H1 (cell line): ENCODE measurements around the gene FFAR2. TPM values are rescaled to one million over a fixed set of nuclear protein-coding genes. Genes with fewer than 3 reads are reported as not detected.

Experiments
- CTCF ChIA-PET: fragments of 300-600 bp; sonication (Branson Sonifier 250); formaldehyde crosslinking; loops from one replicate; lab custom pipeline; 2021; ENCODE audit not compliant: partially characterized antibody; lab: Charles Lee
- POLR2A ChIA-PET: fragments of 300-600 bp; sonication (Branson Sonifier 250); formaldehyde crosslinking; loops from one replicate; lab custom pipeline; 2021; ENCODE audit warnings: inconsistent platforms; ENCODE audit not compliant: partially characterized antibody; lab: Charles Lee
- DNase-seq, 2 experiments: peaks; one replicate each; pipeline versions ENCODE4 v3.0.0 to v3.0.0-alpha.2; 2010 to 2022; ENCODE audit warnings: low spot score in 2 of 2, low read depth in 1 of 2, mixed read lengths in 1 of 2
- FAIRE-seq: peaks from 2 replicates; lab custom pipeline; 2011; peaks lifted over from hg19 to GRCh38; lab: Jason Lieb, UNC
- H2AFZ ChIP-seq: 2 replicates; pipeline ENCODE4 v1.8.1; 2012; ENCODE audit warnings: low read length, inconsistent platforms
- H2AK5ac ChIP-seq: 2 replicates; pipeline ENCODE4 v1.6.1; 2013; ENCODE audit warnings: low read depth, low read length
- H2BK120ac ChIP-seq: replicated peaks from 2 replicates; pipeline ENCODE3; 2013; ENCODE audit warnings: low read depth, low read length, inconsistent platforms
- H2BK12ac ChIP-seq: 2 replicates; pipeline ENCODE4 v1.6.1; 2013; ENCODE audit warnings: low read depth, low read length
- H2BK15ac ChIP-seq: 2 replicates; pipeline ENCODE4 v1.6.1; 2013; ENCODE audit warnings: low read length
- H2BK20ac ChIP-seq: 2 replicates; pipeline ENCODE4 v1.6.1; 2013; ENCODE audit warnings: low read length
- H2BK5ac ChIP-seq: 2 replicates; pipeline ENCODE4 v1.6.1; 2013; ENCODE audit warnings: low read depth, low read length
- H3K14ac ChIP-seq: 2 replicates; pipeline ENCODE4 v1.6.1; 2013; ENCODE audit warnings: inconsistent platforms; ENCODE audit not compliant: insufficient read length
- H3K18ac ChIP-seq: 2 replicates; pipeline ENCODE4 v1.6.1; 2013; ENCODE audit warnings: low read length; ENCODE audit errors: extremely low read depth
- H3K23ac ChIP-seq: 2 replicates; pipeline ENCODE4 v1.6.1; 2013; ENCODE audit warnings: inconsistent platforms; ENCODE audit not compliant: insufficient read length
- H3K23me2 ChIP-seq: 2 replicates; pipeline ENCODE4 v1.6.1; 2013; ENCODE audit warnings: low read depth, low read length
- H3K27ac ChIP-seq: 2 replicates; pipeline ENCODE4 v1.6.1; 2011; ENCODE audit warnings: low read depth, low read length, inconsistent platforms
- H3K27me3 ChIP-seq, 4 experiments: replicated peaks in 1 of 4; 1 replicate in 1 of 4; 2 replicates in 3 of 4; pipeline versions ENCODE4 v1.6.1 to v1.8.1; 2011 to 2013; ENCODE audit warnings: low read length in 3 of 4, mild to moderate bottlenecking in 3 of 4, inconsistent platforms in 2 of 4, mixed read lengths in 2 of 4, moderate library complexity in 1 of 4; ENCODE audit not compliant: control insufficient read depth in 3 of 4, insufficient read depth in 3 of 4; ENCODE audit errors: extremely low read depth in 1 of 4
- H3K36me3 ChIP-seq, 4 experiments: 2 replicates each; pipeline versions ENCODE4 v1.6.1 to v1.8.1; 2011 to 2013; ENCODE audit warnings: mild to moderate bottlenecking in 4 of 4, low read length in 3 of 4, moderate library complexity in 2 of 4, control low read depth in 1 of 4, inconsistent platforms in 1 of 4; ENCODE audit not compliant: insufficient read depth in 4 of 4, control insufficient read depth in 2 of 4
- H3K4ac ChIP-seq: replicated peaks from 2 replicates; pipeline ENCODE3; 2013; ENCODE audit warnings: low read length, low read depth, mixed read lengths, inconsistent platforms; ENCODE audit not compliant: insufficient read length
- H3K4me1 ChIP-seq, 4 experiments: replicated peaks in 1 of 4; 1 replicate in 1 of 4; 2 replicates in 3 of 4; pipeline versions ENCODE4 v1.6.1 to v1.8.1; 2011 to 2013; ENCODE audit warnings: low read length in 3 of 4, inconsistent platforms in 2 of 4, mixed read lengths in 1 of 4; ENCODE audit not compliant: insufficient read depth in 4 of 4, control insufficient read depth in 3 of 4
- H3K4me2 ChIP-seq, 2 experiments: 2 replicates each; pipeline versions ENCODE4 v1.6.1 to v1.8.1; 2011 to 2013; ENCODE audit warnings: low read depth in 2 of 2, low read length in 2 of 2, control low read depth in 1 of 2, inconsistent platforms in 1 of 2, mild to moderate bottlenecking in 1 of 2; ENCODE audit not compliant: insufficient read depth in 1 of 2
- H3K4me3 ChIP-seq, 4 experiments: fragments of 200-600, 300-600 bp in 1 of 4; sonication (generic), shearing (Covaris generic), sonication (Bioruptor Twin) in 1 of 4; 2 replicates each; pipeline versions ENCODE4 v1.5.1 to v1.8.1; 2011 to 2016; ENCODE audit warnings: low read length in 4 of 4, low read depth in 3 of 4, control low read depth in 2 of 4, inconsistent platforms in 2 of 4, mild to moderate bottlenecking in 2 of 4, mixed read lengths in 1 of 4, moderate library complexity in 1 of 4; ENCODE audit not compliant: insufficient read depth in 2 of 4; ENCODE audit errors: extremely low read depth in 1 of 4
- H3K56ac ChIP-seq: replicated peaks from 2 replicates; pipeline ENCODE3; 2013; ENCODE audit warnings: low read depth, mild to moderate bottlenecking, mixed read lengths, low read length, inconsistent platforms; ENCODE audit not compliant: insufficient read length
- H3K79me1 ChIP-seq: 2 replicates; pipeline ENCODE4 v1.6.1; 2013; ENCODE audit warnings: low read depth, low read length, control low read depth
- H3K79me2 ChIP-seq, 2 experiments: 2 replicates each; pipeline versions ENCODE4 v1.6.1 to v1.8.1; 2012 to 2013; ENCODE audit warnings: low read length in 2 of 2, mild to moderate bottlenecking in 2 of 2, inconsistent platforms in 1 of 2; ENCODE audit not compliant: insufficient read depth in 2 of 2, control insufficient read depth in 1 of 2
- H3K9ac ChIP-seq, 4 experiments: replicated peaks in 1 of 4; 1 replicate in 1 of 4; 2 replicates in 3 of 4; pipeline versions ENCODE4 v1.6.1 to v1.8.1; 2011 to 2013; ENCODE audit warnings: low read depth in 3 of 4, low read length in 3 of 4, control low read depth in 2 of 4, mild to moderate bottlenecking in 2 of 4, moderate library complexity in 2 of 4, inconsistent platforms in 1 of 4; ENCODE audit errors: extremely low read depth in 1 of 4
- H3K9me3 ChIP-seq, 2 experiments: 2 replicates each; pipeline versions ENCODE4 v1.6.1 to v1.8.1; 2012 to 2013; ENCODE audit warnings: mild to moderate bottlenecking in 2 of 2, moderate library complexity in 2 of 2, control low read depth in 1 of 2, inconsistent platforms in 1 of 2, low read depth in 1 of 2, low read length in 1 of 2, mixed read lengths in 1 of 2; ENCODE audit not compliant: insufficient read depth in 2 of 2
- H4K20me1 ChIP-seq, 2 experiments: replicated peaks in 1 of 2; 2 replicates each; pipeline versions ENCODE3 to v1.8.1; 2011 to 2013; ENCODE audit warnings: inconsistent platforms in 2 of 2, low read length in 2 of 2, mild to moderate bottlenecking in 1 of 2; ENCODE audit not compliant: insufficient read depth in 2 of 2, control insufficient read depth in 1 of 2
- H4K5ac ChIP-seq: 2 replicates; pipeline ENCODE4 v1.6.1; 2013; ENCODE audit warnings: low read length, low read depth, mixed read lengths, inconsistent platforms; ENCODE audit not compliant: insufficient read length
- H4K8ac ChIP-seq: 2 replicates; pipeline ENCODE4 v1.8.0; 2013; ENCODE audit warnings: mild to moderate bottlenecking, moderate library complexity, low read length, inconsistent platforms; ENCODE audit not compliant: insufficient read depth; ENCODE audit errors: extremely low read depth
- H4K91ac ChIP-seq: replicated peaks from 2 replicates; pipeline ENCODE3; 2013; ENCODE audit warnings: low read length, mixed read lengths, inconsistent platforms; ENCODE audit not compliant: insufficient read length
- BRCA1 ChIP-seq: IDR thresholded peaks from 2 replicates; pipeline ENCODE4 v1.6.1; 2012; ENCODE audit warnings: low read depth, low read length, improper control_type of control experiment
- GTF2F1 ChIP-seq: IDR thresholded peaks from 2 replicates; pipeline ENCODE4 v1.6.1; 2012; ENCODE audit warnings: low read depth, low read length, improper control_type of control experiment, borderline replicate concordance
- POU5F1 ChIP-seq: IDR thresholded peaks from 2 replicates; pipeline ENCODE4 v1.6.1; 2011; ENCODE audit warnings: low read depth, mild to moderate bottlenecking, low read length, moderate library complexity
- RXRA ChIP-seq: IDR thresholded peaks from 2 replicates; pipeline ENCODE4 v1.6.1; 2011; ENCODE audit warnings: low read depth, mild to moderate bottlenecking, low read length, moderate library complexity; ENCODE audit not compliant: insufficient read depth
- WGBS, 2 experiments: shearing (Covaris generic) in 1 of 2; methylation state at CpG; one replicate each; pipeline versions ENCODE4 v1.1.6 to v1.1.7; 2013 to 2015; ENCODE audit warnings: low lambda C conversion rate in 2 of 2, mixed read lengths in 2 of 2, inconsistent platforms in 1 of 2, low coverage in 1 of 2, missing lambda C conversion rate in 1 of 2; ENCODE audit not compliant: insufficient replicate concordance in 2 of 2, insufficient coverage in 1 of 2, insufficient read length in 1 of 2; ENCODE audit errors: extremely low coverage in 1 of 2, missing lambda C conversion rate in 1 of 2; 5-methylcytosine and 5-hydroxymethylcytosine counted together
- polyA plus RNA-seq, 7 experiments: library from polyadenylated mRNA; depleted of rRNA in 3 of 7; stranded (reverse) in 5 of 7; unstranded in 2 of 7; fragments of >200 nt in 5 of 7; fragments of 200-250 nt in 2 of 7; gene quantifications; 1 replicate in 5 of 7; 2 replicates in 1 of 7; 4 replicates in 1 of 7; pipeline versions ENCODE4 v1.2.1 to v1.2.3, GENCODE V29; 2011 to 2013; ENCODE audit warnings: missing spikeins in 2 of 7, mixed read lengths in 2 of 7
- total RNA-seq: library from RNA; stranded (reverse); fragmentation: NEBNext Ultra II Directional; extraction: Animal tissue kit (Norgen Biotek cat#: 25700); gene quantifications from 2 replicates; pipeline ENCODE4 v1.2.1, GENCODE V29; 2021

FFAR2 gene
- total and polyA plus RNA-seq, 2 of the 8 experiments (the other 6 are each of a cell fraction or from before 2014, with no cell fraction given) = not detected

DNA sequence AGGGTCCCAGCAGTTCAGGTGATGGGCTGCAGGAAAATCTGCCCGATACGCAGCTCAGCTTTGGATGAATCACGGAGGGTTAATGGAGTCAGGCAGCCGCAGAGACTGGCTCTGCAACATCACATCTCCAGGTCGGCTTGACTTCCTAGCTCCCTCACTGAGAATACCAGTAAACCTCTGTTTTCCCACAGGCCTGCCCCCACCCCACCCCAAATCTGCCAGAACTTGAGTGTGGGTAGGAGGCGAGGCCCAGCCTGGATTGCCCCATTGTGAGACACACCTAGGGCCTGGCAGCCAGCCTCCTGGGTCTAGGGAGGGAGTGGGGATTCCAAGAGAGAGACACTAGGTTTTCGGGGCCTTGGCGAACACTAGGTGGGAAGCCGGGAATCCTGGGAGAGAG lies 45.9 kb downstream of the FFAR2 start:
- Histone ChIP-seq H3K56ac (no peak overlapping the region), H4K5ac (no peak overlapping the region), H4K91ac (no peak overlapping the region)
- no peak for TF ChIP-seq BRCA1
- no peak for TF ChIP-seq GTF2F1
- TF ChIP-seq RXRA = no peak
- TF ChIP-seq POU5F1 = no peak
- TF ChIP-seq, all 59 proteins: peak for 0
- Histone ChIP-seq H3K79me2 (no peaks in the 10 kb centered on the region), H3K9me3 (no peaks in the 10 kb centered on the region), H4K20me1 (peaks cover 0 to 9% of the 10 kb centered on the region in 2 experiments), H2BK15ac (no peak overlapping the region), H2BK12ac (no peak overlapping the region), H3K9ac (no peak overlapping the region), H2BK120ac (no peak overlapping the region), H3K4me3 (no peak overlapping the region), H2BK20ac (no peak overlapping the region), H3K27ac (no peak overlapping the region), H2AFZ (no peak overlapping the region), H3K79me1 (no peaks in the 10 kb centered on the region; the same call in 1 of the 2 replicates), H3K14ac (no peak overlapping the region), H3K23me2 (no peaks in the 10 kb centered on the region), H3K4me2 (no peak overlapping the region), H3K36me3 (peaks cover 2 to 11% (median 4%) of the 10 kb centered on the region in 4 experiments; a peak in 4 of 8 replicates), H4K8ac (no peak overlapping the region), H3K27me3 (no peaks in the 10 kb centered on the region; a peak in 1 of 7 replicates), H2BK5ac (no peak overlapping the region), H3K23ac (no peak overlapping the region), H2AK5ac (no peak overlapping the region), H3K18ac (no peak overlapping the region), H3K4me1 (peaks cover 0 to 5% (median 3%) of the 10 kb centered on the region in 4 experiments; a peak in 3 of 7 replicates), H3K4ac (no peak overlapping the region)
- ChIA-PET POLR2A (interaction anchor here (0.7 to 3.8 kb wide), 3 partner anchors 12 to 17 kb away, joined by 3 to 20 read pairs (median 5); no protein-coding TSS in a partner anchor), CTCF (interaction anchor here (0.8 to 3.1 kb wide), 6 partner anchors 11 to 141 kb away, joined by 3 to 32 read pairs (median 7); no protein-coding TSS in a partner anchor)
- FAIRE-seq (no peak), DNase-seq (no peak)
- WGBS, 2 experiments = 87% methylated on average over 8 of the region's 9 CpGs; no CpG with 5 or more reads in 1 of the 2 experiments
